ENCODE results near the gene C5orf58.

- TF ChIP-seq CTCF (IDR thresholded peaks at IDR 0.05; ENCODE audit: low read depth, low read length): no peak
- no peak for TF ChIP-seq EZH2phosphoT487 (IDR thresholded peaks at IDR 0.05; ENCODE audit: low read depth)
Observed at GRCh38 chr5:170223360-170223759, 9.4 kb upstream of the C5orf58 start.
